Large intestine (tissue), 12 donors: ENCODE results near the gene MUC7. TPM values are rescaled to one million over a fixed set of nuclear protein-coding genes. Genes with fewer than 3 reads are reported as not detected.

ENCODE experiments used
- DNase-seq, 2 donors: peaks; one replicate each; pipeline versions ENCODE4 v3.0.0 to v3.0.0-alpha.2; 2013
- H3K27ac ChIP-seq: one replicate; pipeline ENCODE4 v1.5.1; 2013; ENCODE audit warnings: low read length
- H3K27me3 ChIP-seq: 2 replicates; pipeline ENCODE4 v1.6.1; 2013; ENCODE audit warnings: low read length; ENCODE audit not compliant: control insufficient read depth, insufficient read depth
- H3K36me3 ChIP-seq: 2 replicates; pipeline ENCODE4 v1.6.1; 2013; ENCODE audit warnings: low read length; ENCODE audit not compliant: control insufficient read depth, insufficient read depth
- H3K4me1 ChIP-seq: one replicate; pipeline ENCODE4 v1.6.1; 2013; ENCODE audit warnings: low read length; ENCODE audit not compliant: control insufficient read depth, insufficient read depth
- H3K4me3 ChIP-seq: one replicate; pipeline ENCODE4 v1.5.1; 2013; ENCODE audit warnings: low read length
- H3K9me3 ChIP-seq: one replicate; pipeline ENCODE4 v1.6.1; 2013; ENCODE audit warnings: mild to moderate bottlenecking, low read depth, low read length, moderate library complexity; ENCODE audit not compliant: control insufficient read depth
- WGBS: methylation state at CpG from one replicate; pipeline ENCODE4 v1.1.5; 2013; ENCODE audit warnings: low lambda C conversion rate; ENCODE audit not compliant: insufficient coverage; 5-methylcytosine and 5-hydroxymethylcytosine counted together
- long read RNA-seq, 11 donors: transcript quantifications; one replicate each; lab custom pipeline, GENCODE V29; 2026
- polyA plus RNA-seq: library from polyadenylated mRNA; unstranded; fragments of 120-200 nt; gene quantifications from one replicate; pipeline ENCODE4 v1.2.1, GENCODE V29; 2013

The MUC7 gene
- polyA plus RNA-seq, result not detected
- long read RNA-seq, donor 1, result 0 reads
- long read RNA-seq, donor 2, result 0 reads
- long read RNA-seq, donor 3, result 0 reads
- long read RNA-seq, donor 4, result 0 reads
- long read RNA-seq, donor 5, result 0 reads
- long read RNA-seq, donor 6, result 0 reads
- long read RNA-seq, donor 7, result 0 reads
- long read RNA-seq, donor 8, result 0 reads
- long read RNA-seq, donor 9, result 0 reads
- long read RNA-seq, donor 10, result 0 reads
- long read RNA-seq, donor 11, result 0 reads

DNA sequence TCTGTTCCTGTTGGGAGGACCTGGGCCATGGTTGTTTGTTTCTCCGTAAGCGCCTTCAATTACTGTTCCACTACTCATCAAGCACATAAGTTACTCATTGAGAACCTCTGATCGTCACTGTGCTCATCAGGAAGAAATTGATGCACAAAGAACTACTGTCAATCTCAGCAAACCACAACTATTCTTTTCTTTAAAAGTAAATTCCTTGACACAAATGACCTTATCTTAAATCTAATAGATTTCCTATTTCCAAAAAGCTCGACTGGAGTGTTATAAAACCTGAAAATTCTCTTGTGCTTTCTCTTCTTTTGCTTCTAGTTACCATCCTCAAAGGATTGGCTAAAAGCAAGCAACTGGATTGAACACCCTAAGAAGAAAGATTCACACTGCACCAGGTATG, at the start of gene MUC7:
Gene MUC7, plus strand, starts transcription at position 301 of the 400 bp plus-strand sequence. CDS start 1,825 bp downstream, outside the sequence.
- 40% methylated on average over 1 of the region's 4 CpGs for WGBS
- H3K4me1 ChIP-seq, result no peaks in the 10 kb centered on the region
- no peaks in the 10 kb centered on the region for H3K36me3 ChIP-seq
- no peak for DNase-seq
- H3K27me3 ChIP-seq, result no peaks in the 10 kb centered on the region
- no peak within 1 kb of the TSS for H3K4me3 ChIP-seq
- H3K27ac ChIP-seq, result no peak within 1 kb of the TSS
- no peaks in the 10 kb centered on the region for H3K9me3 ChIP-seq

DNA sequence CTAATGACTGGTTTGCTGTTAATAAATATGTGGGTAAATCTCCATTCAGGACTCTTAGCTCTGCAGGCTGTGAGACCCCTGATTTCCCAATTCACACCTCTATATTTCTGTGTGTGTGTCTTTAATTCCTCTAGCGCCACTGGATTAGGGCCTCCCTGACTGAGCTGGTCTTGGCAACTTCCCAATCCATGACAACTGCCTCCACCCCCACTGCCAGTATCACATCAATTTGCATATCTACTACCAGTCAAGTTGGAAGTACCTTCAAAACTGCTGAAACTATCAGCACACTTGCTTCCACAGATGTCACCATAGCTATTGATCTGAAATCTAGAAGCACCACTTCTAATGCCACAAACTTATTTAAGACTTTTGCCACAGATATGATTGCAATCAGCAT, 46.7 kb upstream of the MUC7 start:
- no peak for DNase-seq
- H3K36me3 ChIP-seq, result no peaks in the 10 kb centered on the region
- no CpG with 5 or more reads among the region's 1 CpG for WGBS
- no peaks in the 10 kb centered on the region for H3K27me3 ChIP-seq
- no peak overlapping the region for H3K27ac ChIP-seq
- no peaks in the 10 kb centered on the region for H3K9me3 ChIP-seq
- H3K4me3 ChIP-seq, result no peak overlapping the region
- H3K4me1 ChIP-seq, result no peaks in the 10 kb centered on the region

DNA sequence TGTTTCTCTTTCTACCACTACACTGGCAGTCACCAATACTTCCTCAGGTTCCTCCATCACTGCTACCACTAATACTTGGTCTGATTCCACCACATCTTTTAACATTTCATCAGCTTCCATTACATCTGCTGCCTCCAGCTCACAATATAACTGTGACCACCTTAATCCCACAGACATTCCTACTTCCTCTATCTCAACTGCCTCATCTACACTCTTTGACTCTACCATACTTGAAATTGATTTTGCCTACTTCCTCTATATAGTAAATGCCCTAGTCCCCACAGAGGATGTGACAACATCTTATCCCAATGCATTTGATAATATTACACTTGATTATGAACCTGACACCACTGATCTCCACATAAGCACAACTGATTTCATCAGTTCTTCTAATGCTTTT, 45.2 kb upstream of the MUC7 start:
- no peaks in the 10 kb centered on the region for H3K9me3 ChIP-seq
- H3K4me3 ChIP-seq, result no peak overlapping the region
- no peaks in the 10 kb centered on the region for H3K27me3 ChIP-seq
- no peak for DNase-seq
- no peaks in the 10 kb centered on the region for H3K36me3 ChIP-seq
- no peak overlapping the region for H3K27ac ChIP-seq
- no peaks in the 10 kb centered on the region for H3K4me1 ChIP-seq

- H3K4me3 ChIP-seq, result no peak overlapping the region
- H3K27ac ChIP-seq, result no peak overlapping the region
- H3K27me3 ChIP-seq, result no peaks in the 10 kb centered on the region
- H3K36me3 ChIP-seq, result no peaks in the 10 kb centered on the region
- no peak for DNase-seq
- WGBS, result no CpG with 5 or more reads among the region's 7 CpGs
- no peaks in the 10 kb centered on the region for H3K9me3 ChIP-seq
- no peaks in the 10 kb centered on the region for H3K4me1 ChIP-seq
These were observed 34.8 kb upstream of the MUC7 start for GRCh38 chr4:70437197-70437596.

DNA sequence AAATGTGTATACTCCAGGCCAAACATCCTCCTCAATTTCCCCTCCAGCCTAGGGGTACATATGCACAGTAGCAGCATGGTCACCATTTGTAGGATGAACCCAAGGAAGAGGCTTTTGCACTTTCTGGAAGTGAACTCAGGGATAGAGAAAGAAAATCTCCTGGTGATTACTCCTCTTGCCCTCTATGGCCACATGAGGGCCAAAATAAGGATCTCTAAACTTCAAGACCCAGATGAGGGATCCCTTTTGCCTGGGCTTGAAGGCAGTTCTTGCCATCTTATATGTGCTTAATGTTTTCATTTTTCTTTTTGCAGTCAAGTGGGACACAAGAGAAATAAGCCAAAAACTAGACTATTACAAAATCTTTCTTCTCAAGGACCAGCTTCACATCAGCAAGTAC, 29.5 kb upstream of the MUC7 start:
- no peaks in the 10 kb centered on the region for H3K27me3 ChIP-seq
- no peaks in the 10 kb centered on the region for H3K9me3 ChIP-seq
- DNase-seq, result no peak
- no peaks in the 10 kb centered on the region for H3K36me3 ChIP-seq
- no peak overlapping the region for H3K27ac ChIP-seq
- no peaks in the 10 kb centered on the region for H3K4me1 ChIP-seq
- H3K4me3 ChIP-seq, result no peak overlapping the region

- Histone ChIP-seq H3K36me3 (no peaks in the 10 kb centered on the region), H3K4me1 (no peaks in the 10 kb centered on the region), H3K4me3 (no peak overlapping the region), H3K27me3 (no peaks in the 10 kb centered on the region), H3K27ac (no peak overlapping the region), H3K9me3 (no peaks in the 10 kb centered on the region)
- DNase-seq, result no peak
- WGBS, result 89% methylated on average over 2 of the region's 5 CpGs
These were observed 28.7 kb upstream of the MUC7 start for GRCh38 chr4:70443329-70443728.

DNA sequence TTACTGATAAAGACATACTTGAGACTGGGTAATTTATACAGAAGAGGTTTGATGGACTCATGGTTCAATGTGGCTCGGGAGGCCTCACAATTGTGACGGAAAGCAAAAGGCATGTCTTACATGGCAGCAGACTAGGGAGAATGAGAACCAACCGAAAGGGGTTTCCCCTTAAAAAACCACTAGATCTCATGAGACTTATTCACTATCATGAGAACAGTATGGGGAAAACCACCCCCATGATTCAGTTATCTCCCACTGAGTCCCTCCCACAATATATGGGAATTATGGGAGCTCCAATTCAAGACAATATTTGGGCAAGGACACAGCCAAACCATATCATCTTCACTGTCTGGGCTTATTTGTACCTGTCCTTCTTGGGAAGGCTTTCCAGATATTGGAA, 22.8 kb upstream of the MUC7 start:
- Histone ChIP-seq H3K4me3 (no peak overlapping the region), H3K4me1 (no peaks in the 10 kb centered on the region), H3K36me3 (no peaks in the 10 kb centered on the region), H3K9me3 (no peaks in the 10 kb centered on the region), H3K27me3 (no peaks in the 10 kb centered on the region), H3K27ac (no peak overlapping the region)
- no peak for DNase-seq
- WGBS, result no CpG with 5 or more reads among the region's 3 CpGs

GRCh38 chr4:70452946-70453345, 19.1 kb upstream of the MUC7 start:
- no peaks in the 10 kb centered on the region for H3K9me3 ChIP-seq
- WGBS, result no CpG with 5 or more reads among the region's 1 CpG
- no peak overlapping the region for H3K4me3 ChIP-seq

DNA sequence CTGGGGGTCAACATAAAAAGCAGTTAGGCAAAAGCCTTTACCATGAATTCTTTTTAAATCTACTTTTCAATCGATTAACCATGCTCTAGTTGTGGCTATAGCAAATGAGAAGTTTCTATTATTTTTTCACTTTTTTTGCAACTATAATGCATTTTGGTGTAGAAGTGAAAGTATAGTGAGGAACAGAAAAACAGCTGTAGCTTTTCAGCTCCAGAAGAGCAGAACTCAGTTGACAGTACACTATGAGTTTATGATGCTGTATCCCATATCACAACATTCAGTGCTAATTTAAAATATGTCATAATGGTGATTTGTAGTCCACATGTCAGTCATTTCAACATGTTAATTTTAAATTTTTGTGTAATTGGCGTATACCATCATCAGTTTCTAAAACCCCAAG, 8.7 kb upstream of the MUC7 start:
- WGBS, result no CpG with 5 or more reads among the region's 2 CpGs
- H3K4me1 ChIP-seq, result no peaks in the 10 kb centered on the region
- H3K4me3 ChIP-seq, result no peak overlapping the region
- H3K9me3 ChIP-seq, result no peaks in the 10 kb centered on the region
- no peaks in the 10 kb centered on the region for H3K36me3 ChIP-seq
- H3K27ac ChIP-seq, result no peak overlapping the region
- DNase-seq, result no peak
- H3K27me3 ChIP-seq, result no peaks in the 10 kb centered on the region

More at GRCh38 chr4:70452946-70453345, 19.1 kb upstream of the MUC7 start:
- Histone ChIP-seq H3K27ac (no peak overlapping the region), H3K36me3 (no peaks in the 10 kb centered on the region), H3K4me1 (no peaks in the 10 kb centered on the region), H3K27me3 (no peaks in the 10 kb centered on the region)
- DNase-seq, result no peak

DNA sequence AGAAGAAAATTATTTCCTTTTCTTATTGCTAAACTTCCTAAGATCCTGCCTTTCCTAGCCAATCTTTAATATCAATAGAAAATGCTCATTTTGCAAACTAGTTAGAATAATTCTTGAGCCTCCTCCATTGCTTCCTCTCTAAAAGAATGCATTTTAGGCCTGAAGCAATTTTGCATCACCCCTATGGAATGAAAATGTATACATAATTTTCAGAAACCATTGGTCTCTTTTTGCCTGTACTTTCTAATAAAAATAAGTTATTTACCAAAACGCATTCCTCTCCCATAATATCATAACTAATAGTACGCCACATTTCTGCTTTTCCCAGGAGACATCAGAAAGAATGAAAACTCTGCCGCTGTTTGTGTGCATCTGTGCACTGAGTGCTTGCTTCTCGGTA, 1.7 kb downstream of the MUC7 start:
- Histone ChIP-seq H3K27ac (no peak overlapping the region), H3K36me3 (no peaks in the 10 kb centered on the region), H3K27me3 (no peaks in the 10 kb centered on the region), H3K4me3 (no peak overlapping the region), H3K9me3 (no peaks in the 10 kb centered on the region), H3K4me1 (no peaks in the 10 kb centered on the region)
- 80% methylated on average over 1 of the region's 4 CpGs for WGBS
- DNase-seq, result no peak

- Histone ChIP-seq H3K4me3 (no peak overlapping the region), H3K36me3 (no peaks in the 10 kb centered on the region), H3K27ac (no peak overlapping the region), H3K27me3 (no peaks in the 10 kb centered on the region), H3K9me3 (no peaks in the 10 kb centered on the region), H3K4me1 (no peaks in the 10 kb centered on the region)
- DNase-seq, result no peak
- WGBS, result 67% methylated on average over 1 of the region's 3 CpGs
These were observed 16.8 kb downstream of the MUC7 start for GRCh38 chr4:70488748-70489147.
